Central memory CD4-positive, alpha-beta T cell (primary cell): ENCODE measurements around the gene CACNA1S.

Experiments
- DNase-seq: peaks from one replicate; pipeline ENCODE4 v3.0.0; 2022

Gene CACNA1S

DNA sequence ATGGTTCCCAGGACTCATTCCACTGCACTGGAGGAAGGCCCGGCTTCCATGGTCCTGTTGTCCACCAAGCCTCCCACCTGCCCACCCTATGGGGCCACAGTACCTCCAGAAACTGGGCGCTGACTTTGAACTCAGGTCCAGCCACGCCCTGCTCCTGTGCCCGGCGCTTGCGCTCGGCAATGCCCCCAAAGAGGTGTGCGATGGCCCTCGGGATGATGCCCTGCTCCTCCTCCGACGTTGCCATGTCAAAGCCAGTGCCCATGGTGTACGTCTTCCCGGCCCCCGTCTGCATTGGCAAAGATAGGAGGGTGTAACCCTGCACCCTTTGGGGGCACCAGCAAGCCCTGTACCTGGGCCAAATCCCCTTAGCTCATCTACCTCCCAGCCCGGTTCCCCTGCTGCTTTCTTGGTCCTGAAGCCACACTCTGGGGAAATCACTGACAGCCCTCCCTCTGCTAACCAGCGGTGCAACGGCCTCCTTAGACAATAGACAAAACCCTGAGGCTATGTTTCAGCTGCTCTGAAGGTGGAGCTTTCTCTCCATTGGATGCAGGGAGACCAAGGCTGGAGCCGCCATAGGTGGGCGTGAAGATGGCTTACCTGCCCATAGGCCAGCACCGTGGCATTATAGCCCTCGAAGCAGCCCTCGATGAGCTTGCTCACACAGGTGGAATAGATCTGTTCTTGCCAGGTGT lies 103.4 kb downstream of the CACNA1S start:
- DNase-seq = no peak

DNA sequence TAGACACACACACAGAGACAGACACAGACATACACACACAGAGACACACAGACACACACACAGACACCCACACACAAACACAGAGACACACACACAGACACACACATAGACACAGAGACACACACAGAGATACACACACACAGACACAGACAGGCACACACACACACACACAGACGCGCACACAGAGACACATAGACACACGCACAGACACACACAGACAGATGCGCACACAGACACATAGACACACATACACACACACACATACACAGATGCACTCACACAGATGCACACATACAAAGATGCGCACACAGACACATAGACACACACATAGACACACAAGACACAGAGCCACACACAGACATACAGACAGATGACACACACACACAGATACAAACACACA lies 104.7 kb downstream of the CACNA1S start:
- no peak for DNase-seq

DNA sequence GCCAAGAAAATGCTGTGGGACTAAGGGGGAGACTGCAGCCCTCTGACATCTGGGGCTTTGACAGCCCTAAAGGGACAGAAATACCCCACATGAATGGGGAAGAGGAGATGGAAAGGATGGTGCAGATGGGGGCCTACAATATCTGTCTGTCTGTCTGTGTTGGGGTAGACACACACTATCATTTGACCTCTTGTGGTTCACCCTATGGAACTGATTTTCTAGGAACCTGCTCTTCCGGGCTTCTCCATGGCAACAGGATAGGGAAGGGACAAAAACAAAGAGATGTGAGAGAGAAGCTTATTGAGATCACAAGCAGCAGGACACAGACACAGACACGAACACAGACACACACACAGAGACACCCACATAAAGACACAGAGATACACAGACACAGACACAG lies 105.8 kb downstream of the CACNA1S start:
- DNase-seq = no peak

DNA sequence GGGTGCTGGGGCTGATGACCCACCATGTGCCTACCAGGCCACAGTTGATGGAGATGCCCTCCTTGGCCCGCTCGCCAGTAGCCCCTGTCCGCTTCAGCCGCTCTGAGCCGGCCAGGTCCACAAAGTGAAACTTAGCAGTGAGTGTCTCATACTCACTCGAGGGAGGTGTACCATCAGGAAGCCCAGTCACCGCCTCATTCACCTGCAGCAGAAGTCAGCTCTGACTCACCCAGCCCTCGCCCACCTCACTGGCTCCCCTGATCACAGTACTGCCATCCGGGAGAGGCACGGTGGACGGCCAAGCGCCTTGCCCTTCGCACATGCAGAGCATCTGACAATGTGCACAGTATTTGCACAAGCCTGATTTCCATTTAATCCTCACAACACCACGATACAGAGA lies 107.5 kb downstream of the CACNA1S start:
- no peak for DNase-seq

DNA sequence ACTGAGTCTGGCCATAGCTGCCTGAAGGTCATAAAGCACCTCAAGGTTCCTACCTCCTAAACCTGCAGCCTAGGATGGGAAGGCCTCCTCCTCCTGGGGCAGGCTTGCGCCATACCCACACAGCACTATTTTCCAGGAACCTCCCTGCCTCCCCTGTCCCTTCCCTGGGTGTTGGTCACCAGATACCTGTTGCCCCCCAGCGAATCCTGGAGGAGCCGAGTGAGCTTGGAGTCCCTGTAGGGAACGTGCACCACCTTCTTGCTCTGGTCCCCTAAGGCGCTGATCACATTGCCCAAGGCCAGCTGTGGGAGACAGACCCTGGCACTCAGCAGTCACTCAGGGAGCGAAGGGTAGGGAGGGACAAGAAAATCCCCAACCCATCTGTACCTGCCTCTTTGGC lies 108.1 kb downstream of the CACNA1S start:
- DNase-seq = no peak

DNA sequence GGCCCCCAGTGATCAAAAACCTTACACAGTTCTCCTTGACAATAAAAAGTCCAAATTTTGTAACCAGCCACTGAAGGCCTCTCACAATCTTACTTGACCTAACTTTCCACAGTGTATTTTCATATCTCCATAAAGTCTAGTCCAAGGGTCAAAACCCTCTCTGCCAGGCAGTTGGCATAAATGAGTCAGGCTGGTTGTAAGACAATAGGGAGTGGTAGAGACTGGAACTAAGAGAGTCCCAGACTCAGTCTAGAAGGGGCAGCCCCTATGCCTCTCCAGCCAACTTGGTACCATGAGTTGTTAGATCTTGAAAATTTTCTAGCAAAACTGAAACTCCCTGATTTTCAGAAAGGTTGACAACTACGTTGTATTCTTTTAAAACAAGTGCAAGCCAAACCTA lies 109.7 kb downstream of the CACNA1S start:
- DNase-seq = no peak

DNA sequence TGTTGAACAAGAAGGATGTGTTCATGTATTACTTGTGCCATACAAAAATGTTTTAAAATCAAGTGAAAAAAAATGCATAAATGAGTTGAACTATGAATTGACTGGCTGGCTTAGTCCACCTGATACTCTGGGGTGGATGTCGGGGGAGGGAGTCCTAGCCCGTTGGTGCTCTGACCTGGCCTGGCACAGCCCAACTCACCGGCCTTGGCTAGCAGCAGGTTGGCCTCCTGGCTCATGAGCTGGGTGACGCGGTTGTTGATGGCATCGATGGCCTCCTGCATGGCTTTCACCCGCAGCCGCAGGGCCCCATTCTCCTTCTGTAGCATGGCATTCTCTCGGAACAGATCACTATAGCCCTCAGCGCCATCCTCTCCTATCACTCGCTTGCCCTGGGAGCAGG lies 110.3 kb downstream of the CACNA1S start:
- DNase-seq = no peak

DNA sequence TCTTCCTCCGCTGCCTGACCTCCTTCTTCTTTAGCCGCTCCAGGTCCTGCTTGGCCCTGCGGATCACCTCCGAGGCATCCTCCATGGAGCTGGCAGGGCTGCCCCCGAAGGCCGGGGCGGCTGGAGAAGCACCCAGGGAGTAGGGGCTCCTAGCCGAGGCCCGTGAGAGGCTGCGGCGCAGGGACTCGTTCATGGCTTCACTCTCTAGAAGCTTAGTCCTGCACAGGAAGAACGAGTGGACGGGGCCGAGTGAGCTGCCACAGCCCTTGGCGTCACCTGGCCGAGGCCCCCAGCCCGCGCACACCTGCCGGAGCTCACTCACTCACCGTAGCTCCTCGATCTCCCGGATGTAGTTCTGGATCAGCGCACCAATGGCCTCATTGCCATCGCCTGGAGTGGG lies 111.8 kb downstream of the CACNA1S start:
- no peak for DNase-seq

DNA sequence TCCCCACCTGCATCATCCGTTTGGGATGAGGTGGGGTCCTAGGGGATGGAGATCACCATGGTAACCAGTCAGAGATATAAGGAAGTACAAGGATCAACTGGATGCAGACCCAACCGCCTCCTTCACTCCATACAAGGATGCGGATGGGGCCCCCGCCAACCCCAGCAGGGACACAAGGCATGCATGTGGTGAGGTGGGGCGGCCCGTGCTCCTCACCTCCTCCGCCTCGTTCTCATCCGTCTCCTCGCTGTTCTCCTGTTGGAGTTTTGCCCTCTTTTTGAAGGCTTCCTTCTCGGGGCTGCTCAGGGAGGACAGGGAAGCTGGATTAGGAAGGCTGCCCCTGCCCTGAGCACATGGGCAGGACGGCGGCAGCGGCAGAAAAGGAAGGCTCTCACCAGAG lies 112.6 kb downstream of the CACNA1S start:
- DNase-seq = no peak

DNA sequence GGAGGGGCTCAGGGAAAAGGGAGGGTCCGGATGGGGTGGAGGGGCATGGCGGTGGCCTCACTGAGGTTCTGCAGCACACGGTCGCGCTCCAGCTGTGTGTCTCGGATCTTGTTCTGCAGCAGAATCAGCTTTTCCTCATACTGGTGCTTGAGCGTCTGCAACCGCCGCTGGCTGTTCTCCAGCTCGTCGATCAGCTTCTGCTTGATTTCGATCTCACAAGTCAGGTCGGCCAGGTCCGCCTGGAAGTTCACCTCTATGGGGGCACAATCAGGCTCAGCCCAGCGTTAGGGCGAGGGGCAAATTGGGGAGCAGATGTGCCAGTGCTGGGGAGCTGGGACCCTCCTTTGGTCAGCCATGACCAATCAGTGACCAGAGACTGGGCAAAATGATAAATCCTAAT lies 113.9 kb downstream of the CACNA1S start:
- no peak for DNase-seq

DNA sequence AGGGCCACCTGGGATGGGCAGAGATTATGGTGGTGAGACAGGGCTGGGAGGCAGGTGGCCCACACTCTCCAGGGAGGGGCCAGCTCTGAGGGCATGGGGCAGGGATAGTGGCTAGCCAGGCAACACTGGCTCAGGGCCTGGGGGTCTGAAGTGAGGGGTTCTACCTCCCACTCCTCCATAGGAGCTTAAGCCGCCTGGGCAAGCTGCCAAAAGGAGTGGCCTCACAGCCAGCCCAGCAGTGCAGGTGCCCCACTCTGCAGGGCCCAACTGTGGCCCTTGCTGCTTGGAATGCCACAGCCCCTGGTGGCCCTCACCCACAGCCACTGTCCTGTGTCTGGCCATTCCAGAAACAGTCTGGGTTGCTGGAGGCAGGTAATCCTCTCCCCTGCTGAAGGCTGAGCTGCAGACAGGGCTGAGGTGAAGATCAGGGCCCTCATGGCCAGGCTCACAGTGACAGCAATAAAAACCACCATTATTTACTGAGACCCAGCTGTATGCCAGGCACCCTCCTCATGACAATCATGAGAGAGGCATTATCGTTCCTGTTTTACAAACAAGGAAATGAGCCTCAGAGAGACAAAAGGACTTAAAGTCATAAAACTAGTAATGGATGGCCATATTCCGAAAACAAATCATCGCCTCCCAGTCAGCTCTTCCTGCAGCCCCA lies 119.7 kb downstream of the CACNA1S start:
- DNase-seq = no peak

DNA sequence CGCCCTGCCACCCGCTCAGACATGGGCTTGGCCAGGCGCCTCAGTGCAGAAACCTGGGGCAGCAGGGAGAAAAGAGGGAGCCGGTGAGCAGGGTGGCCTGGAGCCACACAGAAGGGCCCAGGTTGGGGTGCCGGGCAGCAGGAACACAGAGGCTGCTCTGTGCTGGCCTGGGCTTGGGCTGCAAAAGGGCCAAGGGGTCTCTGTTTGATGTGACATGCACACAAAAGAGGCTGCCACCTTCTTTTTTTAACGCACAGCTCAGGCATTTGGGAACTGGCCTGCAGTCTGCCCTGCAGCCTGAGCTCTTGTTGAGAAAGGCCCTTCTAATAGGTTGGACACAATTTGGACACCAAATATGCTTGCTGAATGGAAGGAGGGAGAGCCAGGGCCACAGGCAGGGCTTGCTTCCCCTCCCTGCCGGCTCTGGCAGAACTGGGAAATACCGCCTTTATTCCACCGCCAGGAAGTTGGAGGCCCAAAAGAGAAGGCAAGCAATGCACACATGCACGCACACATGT lies 121.1 kb downstream of the CACNA1S start:
- no peak for DNase-seq

DNA sequence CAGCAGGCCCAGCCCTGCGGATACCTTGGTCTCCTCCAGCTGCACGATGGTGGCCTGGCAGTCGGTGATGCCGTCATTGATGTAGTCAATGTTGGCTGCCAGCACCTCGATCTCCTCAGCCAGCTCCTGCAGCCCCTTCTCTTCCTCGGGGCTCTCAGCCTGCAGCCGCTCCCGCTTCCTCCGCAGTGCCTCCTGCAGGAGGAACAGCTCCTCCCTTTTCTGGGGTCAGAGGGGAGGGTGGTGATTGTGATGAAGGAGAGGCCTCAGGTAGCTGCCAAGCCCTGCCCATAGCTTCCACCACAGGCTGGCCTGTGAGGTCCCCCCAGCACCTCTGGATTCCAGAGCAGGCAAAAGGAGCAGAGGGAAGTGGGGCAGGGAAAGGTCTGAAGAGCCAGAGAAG lies 122.1 kb downstream of the CACNA1S start:
- no peak for DNase-seq
